PC-3 (cell line): ENCODE measurements around the gene COPS2.

Experiments used
- EZH2phosphoT487 ChIP-seq: fragments of 300-600 bp; sonication (generic); IDR thresholded peaks from 2 replicates; pipeline ENCODE4 v1.6.1; 2018; ENCODE audit warnings: mild to moderate bottlenecking, antibody characterized with exemption, low read length, borderline replicate concordance
- TF ChIP-seq, protein P1 (sequence below): fragments of 300-600 bp; sonication (generic); conservative IDR thresholded peaks from 2 replicates; pipeline ENCODE4 v1.5.1; 2017; ENCODE audit warnings: antibody characterized with exemption, low read depth, mild to moderate bottlenecking, low read length

DNA sequence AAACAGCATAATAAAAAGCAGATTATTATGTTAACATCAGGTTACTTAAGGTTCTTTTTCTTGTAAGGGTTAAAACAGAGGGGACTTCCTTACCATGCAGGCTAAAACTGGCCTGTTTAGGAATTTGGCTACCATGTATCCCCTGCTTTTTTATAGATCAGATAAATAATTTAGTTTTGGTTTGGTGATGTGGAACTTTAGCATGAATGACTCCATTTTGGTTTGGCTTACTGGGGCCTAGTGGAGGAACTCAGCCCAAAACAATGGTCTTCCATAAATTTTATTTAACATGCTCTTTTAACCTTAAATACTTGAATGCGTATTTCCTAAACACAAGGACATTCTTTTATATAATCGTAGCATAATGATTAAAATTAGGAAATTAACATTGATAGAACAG lies 33.5 kb upstream of the COPS2 start:
- TF ChIP-seq, protein P1, sequence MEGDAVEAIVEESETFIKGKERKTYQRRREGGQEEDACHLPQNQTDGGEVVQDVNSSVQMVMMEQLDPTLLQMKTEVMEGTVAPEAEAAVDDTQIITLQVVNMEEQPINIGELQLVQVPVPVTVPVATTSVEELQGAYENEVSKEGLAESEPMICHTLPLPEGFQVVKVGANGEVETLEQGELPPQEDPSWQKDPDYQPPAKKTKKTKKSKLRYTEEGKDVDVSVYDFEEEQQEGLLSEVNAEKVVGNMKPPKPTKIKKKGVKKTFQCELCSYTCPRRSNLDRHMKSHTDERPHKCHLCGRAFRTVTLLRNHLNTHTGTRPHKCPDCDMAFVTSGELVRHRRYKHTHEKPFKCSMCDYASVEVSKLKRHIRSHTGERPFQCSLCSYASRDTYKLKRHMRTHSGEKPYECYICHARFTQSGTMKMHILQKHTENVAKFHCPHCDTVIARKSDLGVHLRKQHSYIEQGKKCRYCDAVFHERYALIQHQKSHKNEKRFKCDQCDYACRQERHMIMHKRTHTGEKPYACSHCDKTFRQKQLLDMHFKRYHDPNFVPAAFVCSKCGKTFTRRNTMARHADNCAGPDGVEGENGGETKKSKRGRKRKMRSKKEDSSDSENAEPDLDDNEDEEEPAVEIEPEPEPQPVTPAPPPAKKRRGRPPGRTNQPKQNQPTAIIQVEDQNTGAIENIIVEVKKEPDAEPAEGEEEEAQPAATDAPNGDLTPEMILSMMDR: no peak
- TF ChIP-seq EZH2phosphoT487: no peak
